GM18520 (cell line): ENCODE measurements around the gene KRTAP20-4.

Experiments
- ATAC-seq: cut with Tn5 transposase; IDR thresholded peaks from one replicate; pipeline ENCODE4 v1.9.1; 2021; ENCODE audit not compliant: unreplicated experiment

KRTAP20-4 gene

DNA sequence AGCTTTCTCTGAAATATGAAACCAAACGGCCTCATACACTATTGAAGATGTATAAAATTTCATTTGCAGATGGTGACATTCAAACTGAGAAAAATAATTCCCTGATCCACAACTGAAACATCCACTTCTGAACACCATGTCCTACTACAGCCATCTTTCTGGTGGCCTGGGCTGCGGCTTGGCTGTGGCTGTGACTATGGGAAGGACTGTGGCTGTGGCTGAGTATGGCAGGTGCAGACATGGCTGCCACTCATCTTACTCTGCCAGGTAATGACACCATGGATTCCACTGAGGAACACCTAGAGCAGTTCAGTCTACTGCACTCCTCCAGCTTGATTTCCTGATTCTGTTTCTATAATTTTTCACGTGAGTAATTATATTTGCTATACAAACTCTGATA is at the start of gene KRTAP20-4:
Gene KRTAP20-4 (plus strand): TSS at position 106 of the 400 bp plus-strand sequence.
- ATAC-seq: no peak

- ATAC-seq: no peak
Observed at GRCh38 chr21:30577766-30578165, 42.7 kb upstream of the KRTAP20-4 start.

DNA sequence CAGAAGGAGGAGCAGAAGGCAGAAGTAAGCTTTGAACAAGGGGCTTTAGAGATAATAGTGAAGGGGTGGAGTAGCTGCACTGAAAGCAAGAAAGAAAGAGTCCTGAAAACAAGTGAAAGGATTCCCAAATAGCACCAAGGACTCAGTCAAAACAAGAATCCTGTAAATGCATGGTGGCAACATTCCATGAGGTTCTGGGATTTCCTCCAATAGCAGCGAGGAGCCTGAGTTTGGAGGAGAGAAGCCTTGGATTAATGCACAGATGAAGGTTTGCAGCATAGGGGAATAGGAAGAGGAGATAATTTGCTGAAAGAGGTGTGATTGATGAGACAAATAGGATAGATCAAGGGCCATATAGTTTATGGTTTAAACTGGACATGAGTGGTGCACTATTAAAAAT is 41.1 kb upstream of the KRTAP20-4 start:
- ATAC-seq: no peak

GRCh38 chr21:30580132-30580531 is 40.3 kb upstream of the KRTAP20-4 start:
- ATAC-seq: no peak

DNA sequence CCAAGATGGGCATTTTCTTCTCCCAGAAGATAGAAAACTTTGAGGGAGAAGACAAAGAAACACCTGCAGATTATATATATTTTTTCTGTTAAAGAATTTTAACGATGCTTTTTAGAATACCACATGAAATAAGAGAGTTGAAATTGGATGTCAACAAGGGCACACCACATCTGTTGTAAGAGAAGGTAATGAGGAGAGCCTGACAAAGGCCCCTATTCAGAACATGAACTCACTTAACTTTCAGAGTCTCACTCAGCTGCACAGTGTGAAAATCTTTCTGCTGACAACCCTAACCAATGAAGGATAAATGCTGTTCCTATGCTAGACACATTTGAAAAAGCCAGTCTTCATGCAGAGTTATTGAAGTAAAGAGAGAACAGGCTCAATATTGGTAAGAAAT is 37.6 kb upstream of the KRTAP20-4 start:
- ATAC-seq: no peak

GRCh38 chr21:30590297-30590696 is 30.1 kb upstream of the KRTAP20-4 start, which contains the start of gene KRTAP22-2:
KRTAP22-2 (minus strand) TSS chr21:30590397.
- no peak for ATAC-seq

DNA sequence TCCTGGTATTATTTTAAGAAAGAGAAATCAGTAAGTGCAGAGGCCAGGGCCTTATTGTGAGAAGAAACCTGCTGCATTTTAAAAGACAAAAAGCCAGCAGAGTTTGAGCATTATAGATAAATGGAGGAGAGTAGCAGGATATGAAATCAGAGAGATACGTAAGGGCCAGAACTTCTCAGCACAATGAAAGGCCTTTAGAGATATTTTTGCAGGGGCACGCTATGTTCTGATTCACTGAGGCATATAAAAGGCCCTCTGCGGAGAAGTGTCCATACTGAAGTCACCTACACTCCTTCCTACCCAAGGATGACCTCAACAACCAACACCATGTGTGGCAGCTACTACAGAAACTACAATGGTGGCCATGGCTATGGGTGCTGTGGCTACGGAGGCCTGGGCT is 28.3 kb upstream of the KRTAP20-4 start, which contains the start of gene KRTAP6-3:
Gene KRTAP6-3 (plus strand): TSS at position 301 of the 400 bp plus-strand sequence. CDS start 6 bp downstream, at position 307.
- no peak for ATAC-seq

DNA sequence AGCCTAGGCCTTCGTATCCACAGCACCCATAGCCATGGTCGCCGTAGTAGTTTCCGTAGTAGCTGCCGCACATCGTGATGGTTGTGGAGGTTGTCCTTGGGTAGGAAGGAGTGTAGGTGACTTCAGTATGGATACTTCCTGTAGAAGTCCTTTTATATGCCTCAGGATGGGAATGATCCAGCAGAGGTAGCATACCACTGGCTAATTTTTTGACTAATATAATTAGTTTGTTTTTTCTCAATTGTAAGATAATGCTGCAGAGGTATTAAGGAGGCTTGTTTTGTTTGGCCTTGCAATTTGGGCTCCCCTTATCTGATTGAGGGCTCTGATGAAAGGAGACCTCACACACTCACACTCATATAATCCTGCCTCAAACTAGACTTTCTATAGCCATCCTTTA is 21.6 kb upstream of the KRTAP20-4 start, which contains the start of gene KRTAP6-2:
Gene KRTAP6-2 (minus strand): TSS at position 101 of the 400 bp plus-strand sequence. CDS start 28 bp downstream, at position 73.
- ATAC-seq: no peak

- no peak for ATAC-seq
Observed at GRCh38 chr21:30600787-30601186, 19.6 kb upstream of the KRTAP20-4 start, which contains the start of gene KRTAP22-1. KRTAP22-1 (plus strand) TSS chr21:30601087.

GRCh38 chr21:30605968-30606367 is 14.5 kb upstream of the KRTAP20-4 start:
- no peak for ATAC-seq

DNA sequence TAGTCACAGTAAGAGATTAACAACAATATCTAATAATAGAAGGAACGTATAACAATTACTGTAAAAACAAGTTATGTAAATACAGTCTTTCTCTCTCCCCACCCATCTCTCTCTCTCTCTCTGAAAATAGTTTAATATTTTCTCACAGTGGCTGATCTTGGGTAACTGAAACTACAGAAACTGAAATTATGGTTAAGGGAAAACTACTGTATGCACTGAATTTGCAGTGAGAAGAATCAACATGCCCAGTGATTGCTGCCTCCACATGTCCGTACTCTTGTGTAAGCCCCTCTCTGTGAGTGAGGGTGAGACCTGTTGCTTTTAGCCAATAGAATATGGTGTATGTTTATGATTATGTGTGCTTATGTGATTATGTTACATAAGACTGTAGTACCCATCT is 8.3 kb upstream of the KRTAP20-4 start:
- ATAC-seq: no peak

DNA sequence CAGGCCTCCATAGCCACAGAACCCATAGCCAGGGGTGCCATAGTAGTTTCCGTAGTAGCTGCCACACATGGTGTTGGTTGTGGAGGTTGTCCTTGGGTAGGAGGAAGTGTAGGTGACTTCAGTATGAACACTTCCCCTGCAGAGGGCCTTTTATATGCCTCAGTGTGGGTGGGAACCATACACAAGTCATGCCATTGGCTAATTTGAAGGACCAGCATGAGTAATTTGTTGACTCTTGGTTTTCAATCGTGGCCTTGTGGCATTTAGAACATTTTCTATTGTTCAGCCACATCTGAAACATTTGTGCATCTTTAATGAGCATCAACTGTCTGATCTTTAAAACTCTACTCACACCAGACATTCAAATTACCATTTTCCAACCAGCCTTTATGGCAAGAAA is 6.6 kb upstream of the KRTAP20-4 start, which contains the start of gene KRTAP6-1:
Gene KRTAP6-1 (minus strand): TSS at position 95 of the 400 bp plus-strand sequence. CDS start 26 bp downstream, at position 69.
- no peak for ATAC-seq

DNA sequence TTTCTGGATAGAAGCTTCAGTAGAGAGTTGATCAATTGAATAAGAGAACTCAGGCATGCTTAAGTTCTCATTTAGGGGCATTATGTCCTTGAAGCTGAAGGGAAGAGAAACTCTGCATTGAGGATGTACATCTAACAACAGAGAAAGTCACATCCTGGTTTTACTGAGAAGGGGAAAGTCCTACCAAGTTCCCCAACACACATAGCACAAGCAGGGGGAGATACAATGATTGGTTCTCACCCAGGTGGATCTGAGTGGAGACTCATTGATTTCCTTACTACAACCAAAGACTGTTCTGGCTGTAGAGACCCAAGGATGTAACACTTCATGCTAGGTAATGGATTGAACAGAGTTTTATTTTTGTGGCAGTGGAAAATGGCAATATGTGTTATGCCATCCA is 5.2 kb upstream of the KRTAP20-4 start:
- no peak for ATAC-seq

- ATAC-seq: no peak
Observed at GRCh38 chr21:30616125-30616524, 4.3 kb upstream of the KRTAP20-4 start, which contains the start of gene KRTAP20-1. KRTAP20-1 (plus strand) TSS chr21:30616425; CDS start chr21:30616455, 30 bp downstream.

DNA sequence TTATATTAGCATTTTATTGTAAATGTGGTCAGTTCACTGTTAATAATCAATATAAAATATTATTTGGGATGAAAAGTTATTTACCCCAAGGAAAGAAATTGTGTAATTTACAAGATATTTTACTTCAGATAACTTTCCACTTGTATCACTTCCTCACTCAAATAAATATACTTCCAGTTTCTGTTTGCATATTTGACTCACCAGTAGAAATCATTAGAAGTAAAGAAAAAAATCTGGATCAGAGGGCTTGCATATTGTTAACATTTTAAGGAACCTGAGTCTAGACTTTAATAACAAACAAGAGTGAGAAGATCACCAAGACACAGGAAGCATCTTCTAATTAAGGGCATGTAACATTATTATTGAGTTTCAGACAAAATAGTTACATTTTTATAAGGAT is 347 bp upstream of the KRTAP20-4 start:
- ATAC-seq: no peak

GRCh38 chr21:30623362-30623761 is 2.9 kb downstream of the KRTAP20-4 start:
- no peak for ATAC-seq

- no peak for ATAC-seq
Observed at GRCh38 chr21:30625449-30626165, 5.2 kb downstream of the KRTAP20-4 start.

- ATAC-seq: no peak
Observed at GRCh38 chr21:30628109-30628508, 7.7 kb downstream of the KRTAP20-4 start.

DNA sequence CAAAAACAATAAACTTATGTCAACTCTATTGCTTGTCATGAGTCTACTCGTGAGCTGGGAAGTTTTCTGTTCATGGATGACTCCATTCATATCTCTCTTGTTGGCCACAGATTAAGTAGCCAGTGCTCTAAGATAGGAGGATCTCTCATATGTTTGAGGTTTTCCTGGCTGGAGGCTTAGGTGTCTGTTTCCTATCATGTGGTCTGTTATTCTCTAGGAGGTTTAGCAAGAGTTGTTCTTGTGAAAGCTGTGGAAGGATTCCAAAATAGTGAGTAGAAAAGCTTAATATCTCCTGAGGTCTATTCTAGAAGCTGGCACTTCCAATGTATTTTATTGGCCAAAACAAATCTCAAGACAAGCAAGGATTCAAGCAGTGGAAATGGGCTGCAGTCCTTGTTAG is 8.8 kb downstream of the KRTAP20-4 start:
- ATAC-seq: no peak

DNA sequence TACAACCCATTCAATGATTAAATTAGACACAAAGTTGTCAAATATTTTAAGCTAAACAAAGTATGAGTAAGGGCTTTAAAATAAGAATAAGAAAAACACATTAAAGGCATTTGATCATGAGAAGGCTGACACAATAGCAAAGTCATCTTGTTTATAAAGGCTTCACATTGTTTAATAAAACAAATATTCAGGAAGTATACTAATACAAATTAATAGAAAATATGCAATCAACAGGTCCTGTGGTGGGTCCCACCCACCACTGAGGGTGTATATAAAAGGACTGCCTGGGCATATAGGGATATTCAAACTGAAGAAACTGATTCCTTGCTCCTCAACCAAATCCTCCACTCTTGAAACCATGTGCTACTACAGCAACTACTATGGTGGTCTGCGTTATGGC is 14.5 kb downstream of the KRTAP20-4 start, which contains the start of gene KRTAP20-2:
Gene KRTAP20-2 (plus strand): TSS at position 301 of the 400 bp plus-strand sequence. CDS start 58 bp downstream, at position 359.
- no peak for ATAC-seq

- ATAC-seq: no peak
Observed at GRCh38 chr21:30638686-30639085, 18.3 kb downstream of the KRTAP20-4 start.

DNA sequence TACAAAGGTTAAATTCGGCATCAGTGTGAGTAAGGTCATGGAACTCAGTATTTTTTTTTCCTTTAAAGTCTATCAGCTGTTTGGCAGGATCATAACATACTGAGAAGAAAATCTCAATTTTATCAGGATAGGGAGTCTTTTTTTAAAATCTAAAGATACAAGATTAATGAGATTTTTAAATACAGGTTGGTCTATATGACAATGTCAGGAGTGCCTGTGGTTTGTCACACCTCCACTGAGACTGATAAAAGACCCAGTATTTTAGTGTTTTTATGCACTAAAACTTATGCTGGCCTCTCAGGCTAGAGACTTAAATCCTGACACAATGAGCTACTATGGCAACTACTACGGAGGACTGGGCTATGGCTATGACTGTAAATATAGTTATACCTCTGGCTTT is 22.1 kb downstream of the KRTAP20-4 start, which contains the start of gene KRTAP20-3:
Gene KRTAP20-3 (plus strand): TSS at position 301 of the 400 bp plus-strand sequence.
- no peak for ATAC-seq
